ENCODE data around the gene TRIM2. TPM values are rescaled to one million over a fixed set of nuclear protein-coding genes. Genes with fewer than 3 reads are reported as not detected.
A peak's percentile ranks its signal among the peaks of the same experiment; 100 is the strongest.

The TRIM2 gene
- total RNA-seq, 2 experiments from 2014 or later, result 0.63 to 1.4 TPM

GRCh38 chr4:153220682-153221395, 16.6 kb downstream of the TRIM2 start:
- Mint-ChIP-seq H3K27me3 (peaks cover 31% of the 10 kb centered on the region), H3K36me3 (ENCODE audit: low read depth) (peaks cover 11% of the 10 kb centered on the region), H3K27ac (no peak overlapping the region), H3K4me1 (ENCODE audit: low read depth) (peaks cover 30% of the 10 kb centered on the region), H3K9me3 (peaks cover 8% of the 10 kb centered on the region), H3K4me3 (no peak overlapping the region)
- ChIA-PET POLR2A (no interaction called here), CTCF (interaction anchor here (1.1 kb wide), 1 partner anchor 16 kb away, joined by 3 read pairs; no protein-coding TSS in a partner anchor)
- ATAC-seq (no peak), DNase-seq (no peak)
- intact Hi-C loops (cut with micrococcal nuclease), result no loop called here
- TF ChIP-seq, protein P1, sequence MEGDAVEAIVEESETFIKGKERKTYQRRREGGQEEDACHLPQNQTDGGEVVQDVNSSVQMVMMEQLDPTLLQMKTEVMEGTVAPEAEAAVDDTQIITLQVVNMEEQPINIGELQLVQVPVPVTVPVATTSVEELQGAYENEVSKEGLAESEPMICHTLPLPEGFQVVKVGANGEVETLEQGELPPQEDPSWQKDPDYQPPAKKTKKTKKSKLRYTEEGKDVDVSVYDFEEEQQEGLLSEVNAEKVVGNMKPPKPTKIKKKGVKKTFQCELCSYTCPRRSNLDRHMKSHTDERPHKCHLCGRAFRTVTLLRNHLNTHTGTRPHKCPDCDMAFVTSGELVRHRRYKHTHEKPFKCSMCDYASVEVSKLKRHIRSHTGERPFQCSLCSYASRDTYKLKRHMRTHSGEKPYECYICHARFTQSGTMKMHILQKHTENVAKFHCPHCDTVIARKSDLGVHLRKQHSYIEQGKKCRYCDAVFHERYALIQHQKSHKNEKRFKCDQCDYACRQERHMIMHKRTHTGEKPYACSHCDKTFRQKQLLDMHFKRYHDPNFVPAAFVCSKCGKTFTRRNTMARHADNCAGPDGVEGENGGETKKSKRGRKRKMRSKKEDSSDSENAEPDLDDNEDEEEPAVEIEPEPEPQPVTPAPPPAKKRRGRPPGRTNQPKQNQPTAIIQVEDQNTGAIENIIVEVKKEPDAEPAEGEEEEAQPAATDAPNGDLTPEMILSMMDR (IDR thresholded peaks at IDR 0.05), result no peak

GRCh38 chr4:153221783-153222706, 17.8 kb downstream of the TRIM2 start:
- TF ChIP-seq, protein P1 (IDR thresholded peaks at IDR 0.05), result no peak
- H3K4me3 Mint-ChIP-seq, result peak overlapping the region; percentile 73
- POLR2A ChIA-PET, result interaction anchor here (0.6 to 1.3 kb wide), 2 partner anchors 23 to 27 kb away, joined by 3 to 6 read pairs; no protein-coding TSS in a partner anchor
- peaks cover 30% of the 10 kb centered on the region for H3K4me1 Mint-ChIP-seq (ENCODE audit: low read depth)
- ATAC-seq (peak; percentile 75), DNase-seq (peak; percentile 52)
- peaks cover 34% of the 10 kb centered on the region for H3K27me3 Mint-ChIP-seq
- peak overlapping the region; percentile 36 for H3K27ac Mint-ChIP-seq
- peaks cover 8% of the 10 kb centered on the region for H3K9me3 Mint-ChIP-seq
- CTCF ChIA-PET, result interaction anchor here (1.0 to 2.9 kb wide), 3 partner anchors 79 to 421 kb away, joined by 4 to 9 read pairs (median 9); no protein-coding TSS in a partner anchor
- intact Hi-C loops (cut with micrococcal nuclease), result no loop called here
- peaks cover 11% of the 10 kb centered on the region for H3K36me3 Mint-ChIP-seq (ENCODE audit: low read depth)

DNA sequence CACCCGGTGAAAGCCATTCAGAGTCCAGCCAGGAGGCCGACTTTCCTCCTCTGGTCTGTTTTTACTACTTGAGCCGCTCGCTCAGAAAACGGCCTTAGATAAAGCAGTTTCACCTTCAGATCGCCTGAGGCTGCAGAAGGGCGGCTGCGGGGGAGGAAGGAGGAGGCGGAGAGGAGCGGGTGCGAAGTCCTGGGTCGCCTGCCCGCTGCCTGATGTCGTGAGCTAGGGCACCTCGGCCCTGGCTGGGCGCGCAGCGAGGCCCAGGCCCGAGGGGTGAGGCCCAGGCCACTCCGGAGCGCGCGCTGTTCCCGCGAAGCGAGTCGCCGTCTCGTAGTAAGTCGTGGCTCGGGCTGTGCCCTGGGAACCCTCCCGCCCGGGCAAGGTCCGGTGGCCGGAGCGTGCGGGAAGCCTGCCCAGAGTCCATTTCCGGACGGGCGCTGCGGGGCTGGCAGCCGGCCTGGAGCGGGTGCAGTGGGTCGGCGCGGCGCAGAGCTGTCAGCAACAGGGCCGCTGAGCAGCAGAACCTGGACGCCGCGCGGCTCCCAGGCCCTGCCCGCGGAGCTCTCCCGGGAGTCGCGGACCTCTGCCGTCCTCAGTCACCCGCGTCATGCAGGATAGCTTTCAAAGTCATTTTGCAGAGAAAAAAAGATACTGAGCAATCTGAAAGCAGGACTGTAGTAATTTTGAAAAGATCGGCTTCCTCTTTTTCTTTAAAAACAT, 18.6 kb downstream of the TRIM2 start:
- peak overlapping the region; percentile 36 for H3K27ac Mint-ChIP-seq
- peaks cover 11% of the 10 kb centered on the region for H3K36me3 Mint-ChIP-seq (ENCODE audit: low read depth)
- ChIA-PET CTCF (interaction anchor here (1.0 to 2.9 kb wide), 5 partner anchors 10 to 421 kb away, joined by 4 to 9 read pairs (median 5); partner anchors contain the start of gene TRIM2), POLR2A (interaction anchor here (0.6 to 1.3 kb wide), 3 partner anchors 22 to 40 kb away, joined by 3 to 6 read pairs (median 3); no protein-coding TSS in a partner anchor)
- ATAC-seq (peak; percentile 48), DNase-seq (peak; percentile 41)
- peaks cover 30% of the 10 kb centered on the region for H3K4me1 Mint-ChIP-seq (ENCODE audit: low read depth)
- intact Hi-C loops (cut with micrococcal nuclease), result no loop called here
- peaks cover 29% of the 10 kb centered on the region for H3K27me3 Mint-ChIP-seq
- H3K9me3 Mint-ChIP-seq, result peaks cover 8% of the 10 kb centered on the region
- TF ChIP-seq, protein P1 (IDR thresholded peaks at IDR 0.05), result no peak
- peak overlapping the region; percentile 73 for H3K4me3 Mint-ChIP-seq

GRCh38 chr4:153223427-153223801, 19.2 kb downstream of the TRIM2 start:
- TF ChIP-seq, protein P1 (IDR thresholded peaks at IDR 0.05), result no peak
- Mint-ChIP-seq H3K9me3 (peaks cover 8% of the 10 kb centered on the region), H3K27me3 (peaks cover 29% of the 10 kb centered on the region), H3K36me3 (ENCODE audit: low read depth) (peaks cover 11% of the 10 kb centered on the region), H3K4me3 (peak overlapping the region; percentile 51), H3K27ac (no peak overlapping the region), H3K4me1 (ENCODE audit: low read depth) (peaks cover 30% of the 10 kb centered on the region)
- ChIA-PET POLR2A (interaction anchor here (0.6 to 1.3 kb wide), 3 partner anchors 22 to 39 kb away, joined by 3 to 6 read pairs (median 3); no protein-coding TSS in a partner anchor), CTCF (interaction anchor here (1.1 to 2.9 kb wide), 5 partner anchors 9 to 420 kb away, joined by 3 to 9 read pairs (median 5); partner anchors contain the start of gene TRIM2)
- ATAC-seq (no peak), DNase-seq (no peak)
- intact Hi-C loops (cut with micrococcal nuclease), result no loop called here

Measured in activated CD8-positive, alpha-beta T cell treated with anti-CD3 and anti-CD28 coated beads for 36 hours (primary cell).